Effector memory CD4-positive, alpha-beta T cell (primary cell): ENCODE data around the gene TGM2.

Experiments
- DNase-seq, 3 donors: peaks; one replicate each; pipeline ENCODE4 v3.0.0-alpha.2; 2020
- H3K27ac ChIP-seq: 2 replicates; pipeline ENCODE4 v1.7.0; 2013; ENCODE audit warnings: mild to moderate bottlenecking, low read length, moderate library complexity; ENCODE audit not compliant: insufficient read depth, poor library complexity, severe bottlenecking
- H3K27me3 ChIP-seq: replicated peaks from 2 replicates; pipeline ENCODE4 v1.7.0; 2013; ENCODE audit warnings: mild to moderate bottlenecking, low read length; ENCODE audit not compliant: insufficient read depth, control insufficient read depth, poor library complexity, severe bottlenecking
- H3K36me3 ChIP-seq: 2 replicates; pipeline ENCODE4 v1.7.0; 2013; ENCODE audit warnings: mild to moderate bottlenecking, low read length, moderate library complexity; ENCODE audit not compliant: control insufficient read depth, insufficient read depth
- H3K4me1 ChIP-seq: 2 replicates; pipeline ENCODE4 v1.7.0; 2013; ENCODE audit warnings: low read length, mild to moderate bottlenecking; ENCODE audit not compliant: control insufficient read depth, insufficient read depth, poor library complexity, severe bottlenecking
- H3K4me3 ChIP-seq: 2 replicates; pipeline ENCODE4 v1.7.0; 2013; ENCODE audit warnings: low read length, low read depth, mild to moderate bottlenecking; ENCODE audit not compliant: insufficient read depth, poor library complexity, severe bottlenecking
- H3K9me3 ChIP-seq: 2 replicates; pipeline ENCODE4 v1.7.0; 2013; ENCODE audit warnings: mild to moderate bottlenecking, low read length, moderate library complexity; ENCODE audit not compliant: control insufficient read depth

Gene TGM2

GRCh38 chr20:38162878-38163875 is 1.9 kb downstream of the TGM2 start:
- H3K9me3 ChIP-seq = no peaks in the 10 kb centered on the region
- H3K27ac ChIP-seq = no peak overlapping the region
- no peak for DNase-seq
- H3K4me3 ChIP-seq = no peak overlapping the region
- no peaks in the 10 kb centered on the region for H3K27me3 ChIP-seq
- H3K36me3 ChIP-seq = no peaks in the 10 kb centered on the region
- H3K4me1 ChIP-seq = peaks cover 5% of the 10 kb centered on the region

- H3K27ac ChIP-seq = no peak overlapping the region
- no peaks in the 10 kb centered on the region for H3K27me3 ChIP-seq
- H3K4me1 ChIP-seq = peaks cover 5% of the 10 kb centered on the region
- no peaks in the 10 kb centered on the region for H3K36me3 ChIP-seq
- H3K9me3 ChIP-seq = no peaks in the 10 kb centered on the region
- no peak overlapping the region for H3K4me3 ChIP-seq
- no peak for DNase-seq
Measured at GRCh38 chr20:38162149-38162548, 2.9 kb downstream of the TGM2 start.

DNA sequence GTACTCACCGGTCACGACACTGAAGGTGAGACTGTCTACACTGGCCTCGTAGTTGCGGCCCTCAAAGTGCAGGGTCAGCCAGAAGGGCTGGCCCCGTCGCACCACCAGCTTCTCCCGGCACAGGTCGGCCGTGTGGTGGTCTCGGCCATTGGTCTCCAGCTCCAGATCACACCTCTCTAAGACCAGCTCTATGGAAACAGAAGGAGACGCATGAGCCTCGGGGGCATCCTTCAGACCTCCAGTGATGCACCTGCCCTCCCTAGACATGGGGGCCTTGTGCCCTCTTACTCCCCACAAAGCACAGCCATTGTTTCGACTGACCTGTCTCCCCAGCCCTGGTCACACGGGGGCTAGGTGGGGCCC is 3.7 kb downstream of the TGM2 start:
- Histone ChIP-seq H3K27ac (no peak overlapping the region), H3K4me3 (no peak overlapping the region), H3K4me1 (peaks cover 5% of the 10 kb centered on the region), H3K36me3 (no peaks in the 10 kb centered on the region), H3K27me3 (no peaks in the 10 kb centered on the region), H3K9me3 (no peaks in the 10 kb centered on the region)
- DNase-seq = no peak

- Histone ChIP-seq H3K27me3 (no peaks in the 10 kb centered on the region), H3K27ac (no peak overlapping the region), H3K4me3 (no peak overlapping the region), H3K36me3 (no peaks in the 10 kb centered on the region), H3K9me3 (no peaks in the 10 kb centered on the region), H3K4me1 (peaks cover 3% of the 10 kb centered on the region)
- no peak for DNase-seq
Measured at GRCh38 chr20:38159957-38160756, 4.9 kb downstream of the TGM2 start.

GRCh38 chr20:38159566-38159956 is 5.5 kb downstream of the TGM2 start:
- Histone ChIP-seq H3K27ac (no peak overlapping the region), H3K36me3 (no peaks in the 10 kb centered on the region), H3K27me3 (no peaks in the 10 kb centered on the region), H3K4me3 (no peak overlapping the region), H3K9me3 (no peaks in the 10 kb centered on the region), H3K4me1 (no peaks in the 10 kb centered on the region)
- no peak for DNase-seq

- no peaks in the 10 kb centered on the region for H3K36me3 ChIP-seq
- H3K27ac ChIP-seq = no peak overlapping the region
- no peaks in the 10 kb centered on the region for H3K27me3 ChIP-seq
- DNase-seq = no peak
- H3K4me3 ChIP-seq = no peak overlapping the region
- no peaks in the 10 kb centered on the region for H3K9me3 ChIP-seq
- no peaks in the 10 kb centered on the region for H3K4me1 ChIP-seq
Measured at GRCh38 chr20:38158701-38159351, 6.2 kb downstream of the TGM2 start.

- Histone ChIP-seq H3K27me3 (no peaks in the 10 kb centered on the region), H3K36me3 (no peaks in the 10 kb centered on the region), H3K9me3 (no peaks in the 10 kb centered on the region), H3K27ac (no peak overlapping the region), H3K4me1 (no peaks in the 10 kb centered on the region), H3K4me3 (no peak overlapping the region)
- DNase-seq = no peak
Measured at GRCh38 chr20:38157635-38158495, 7.2 kb downstream of the TGM2 start.

GRCh38 chr20:38156888-38157634 is 8.0 kb downstream of the TGM2 start:
- Histone ChIP-seq H3K4me1 (no peaks in the 10 kb centered on the region), H3K36me3 (no peaks in the 10 kb centered on the region), H3K9me3 (no peaks in the 10 kb centered on the region), H3K27me3 (no peaks in the 10 kb centered on the region), H3K27ac (no peak overlapping the region), H3K4me3 (no peak overlapping the region)
- DNase-seq = no peak

- no peak overlapping the region for H3K4me3 ChIP-seq
- no peaks in the 10 kb centered on the region for H3K4me1 ChIP-seq
- H3K27me3 ChIP-seq = no peaks in the 10 kb centered on the region
- H3K36me3 ChIP-seq = no peaks in the 10 kb centered on the region
- no peak overlapping the region for H3K27ac ChIP-seq
- no peak for DNase-seq
- H3K9me3 ChIP-seq = no peaks in the 10 kb centered on the region
Measured at GRCh38 chr20:38156280-38156679, 8.8 kb downstream of the TGM2 start.
